Measurements from ENCODE around the gene ARHGAP20. TPM values are rescaled to one million over a fixed set of nuclear protein-coding genes. Genes with fewer than 3 reads are reported as not detected.

Gene ARHGAP20
- total and polyA plus RNA-seq, 9 donors: 1.1 to 5.6 (median 2.6) TPM

DNA sequence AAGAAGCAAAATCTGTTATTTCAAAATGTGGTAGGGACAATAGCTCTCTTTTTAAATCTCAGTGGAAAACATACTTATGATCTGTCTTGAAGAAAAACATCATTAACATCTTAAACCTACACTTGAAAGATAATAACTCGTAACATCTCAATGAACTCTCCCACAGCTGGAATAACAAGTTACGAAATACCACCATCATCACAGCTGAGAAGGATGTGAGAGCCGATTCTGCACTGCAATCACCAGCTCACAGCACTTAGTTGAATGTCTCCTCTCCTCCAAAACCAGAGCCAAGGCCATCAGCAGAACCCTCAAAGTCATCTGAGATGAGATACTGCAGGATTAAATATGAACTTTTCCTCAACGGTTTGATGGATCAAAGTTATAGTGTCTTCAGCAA lies 124.3 kb downstream of the ARHGAP20 start:
- Histone ChIP-seq H3K36me3 (no peaks in the 10 kb centered on the region), H3K27me3 (no peaks in the 10 kb centered on the region), H3K4me3 (no peak overlapping the region), H3K4me1 (ENCODE audit: insufficient read depth) (no peaks in the 10 kb centered on the region), H3K27ac (no peak overlapping the region), H3K9me3 (no peaks in the 10 kb centered on the region)
- WGBS, 3 donors: 29 to 68% (median 42%) methylated on average over 4 of the region's 4 CpGs
- intact Hi-C loops (cut with DNase I): no loop called here
- TF ChIP-seq EP300 (IDR thresholded peaks at IDR 0.05) (no peak), POLR2A (IDR thresholded peaks at IDR 0.05) (no peak)
- TF ChIP-seq, protein P1, sequence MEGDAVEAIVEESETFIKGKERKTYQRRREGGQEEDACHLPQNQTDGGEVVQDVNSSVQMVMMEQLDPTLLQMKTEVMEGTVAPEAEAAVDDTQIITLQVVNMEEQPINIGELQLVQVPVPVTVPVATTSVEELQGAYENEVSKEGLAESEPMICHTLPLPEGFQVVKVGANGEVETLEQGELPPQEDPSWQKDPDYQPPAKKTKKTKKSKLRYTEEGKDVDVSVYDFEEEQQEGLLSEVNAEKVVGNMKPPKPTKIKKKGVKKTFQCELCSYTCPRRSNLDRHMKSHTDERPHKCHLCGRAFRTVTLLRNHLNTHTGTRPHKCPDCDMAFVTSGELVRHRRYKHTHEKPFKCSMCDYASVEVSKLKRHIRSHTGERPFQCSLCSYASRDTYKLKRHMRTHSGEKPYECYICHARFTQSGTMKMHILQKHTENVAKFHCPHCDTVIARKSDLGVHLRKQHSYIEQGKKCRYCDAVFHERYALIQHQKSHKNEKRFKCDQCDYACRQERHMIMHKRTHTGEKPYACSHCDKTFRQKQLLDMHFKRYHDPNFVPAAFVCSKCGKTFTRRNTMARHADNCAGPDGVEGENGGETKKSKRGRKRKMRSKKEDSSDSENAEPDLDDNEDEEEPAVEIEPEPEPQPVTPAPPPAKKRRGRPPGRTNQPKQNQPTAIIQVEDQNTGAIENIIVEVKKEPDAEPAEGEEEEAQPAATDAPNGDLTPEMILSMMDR (IDR thresholded peaks at IDR 0.05): no peak
- no peak for DNase-seq

DNA sequence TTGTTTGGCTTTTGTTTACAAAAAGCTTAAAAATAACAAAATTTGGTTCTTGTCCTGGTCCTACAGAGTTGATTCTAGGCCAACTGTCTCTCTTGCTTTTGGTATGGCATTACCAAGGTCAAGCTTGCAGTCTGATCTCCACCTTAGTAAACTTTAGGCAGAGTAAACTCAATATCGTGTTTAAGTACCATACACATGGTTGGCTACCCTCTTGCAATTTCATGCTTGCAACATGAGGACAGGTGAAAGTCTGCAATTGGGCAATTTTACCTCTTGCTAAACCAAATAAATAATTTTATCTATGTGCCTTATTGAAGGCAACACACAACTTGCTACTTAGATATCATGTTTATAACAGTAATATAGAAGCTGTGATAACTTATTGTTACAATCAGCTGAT lies 125.1 kb downstream of the ARHGAP20 start:
- H3K9me3 ChIP-seq: no peaks in the 10 kb centered on the region
- no peak overlapping the region for H3K4me3 ChIP-seq
- no peak overlapping the region for H3K27ac ChIP-seq
- H3K36me3 ChIP-seq: no peaks in the 10 kb centered on the region
- no peaks in the 10 kb centered on the region for H3K4me1 ChIP-seq (ENCODE audit: insufficient read depth)
- WGBS, 3 donors: 90 to 97% (median 93%) methylated on average over 1 of the region's 1 CpG
- TF ChIP-seq, protein P1 (IDR thresholded peaks at IDR 0.05): no peak
- no peak for TF ChIP-seq EP300 (IDR thresholded peaks at IDR 0.05)
- TF ChIP-seq POLR2A (IDR thresholded peaks at IDR 0.05): no peak
- no peaks in the 10 kb centered on the region for H3K27me3 ChIP-seq
- intact Hi-C loops (cut with DNase I): no loop called here
- no peak for DNase-seq

DNA sequence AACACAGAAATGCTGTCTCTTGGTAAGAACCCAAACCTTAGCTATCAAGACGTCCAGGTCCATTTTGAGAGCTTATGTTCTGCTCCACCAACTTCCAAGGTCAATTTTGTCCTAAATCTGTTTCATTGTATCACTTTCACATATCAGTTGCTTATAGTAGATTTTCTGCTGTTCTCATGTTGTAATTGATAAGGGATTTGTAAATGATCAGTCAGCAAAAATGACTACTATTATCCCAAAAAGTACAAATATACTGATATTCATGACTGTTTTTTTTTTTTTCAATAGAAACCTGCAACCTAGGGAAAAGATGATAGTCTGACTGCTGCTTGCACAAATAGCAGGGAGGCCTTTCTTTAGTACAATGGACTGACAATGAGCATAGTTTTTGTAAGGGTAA lies 128.1 kb downstream of the ARHGAP20 start:
- no peaks in the 10 kb centered on the region for H3K27me3 ChIP-seq
- no peaks in the 10 kb centered on the region for H3K4me1 ChIP-seq (ENCODE audit: insufficient read depth)
- TF ChIP-seq POLR2A (IDR thresholded peaks at IDR 0.05): no peak
- TF ChIP-seq, protein P1 (IDR thresholded peaks at IDR 0.05): no peak
- TF ChIP-seq EP300 (IDR thresholded peaks at IDR 0.05): no peak
- no peak overlapping the region for H3K4me3 ChIP-seq
- DNase-seq: no peak
- H3K9me3 ChIP-seq: no peaks in the 10 kb centered on the region
- 17 to 50% (median 25%) methylated on average over 1 of the region's 1 CpG for WGBS, 3 donors
- H3K27ac ChIP-seq: no peak overlapping the region
- no peaks in the 10 kb centered on the region for H3K36me3 ChIP-seq
- intact Hi-C loops (cut with DNase I): no loop called here

DNA sequence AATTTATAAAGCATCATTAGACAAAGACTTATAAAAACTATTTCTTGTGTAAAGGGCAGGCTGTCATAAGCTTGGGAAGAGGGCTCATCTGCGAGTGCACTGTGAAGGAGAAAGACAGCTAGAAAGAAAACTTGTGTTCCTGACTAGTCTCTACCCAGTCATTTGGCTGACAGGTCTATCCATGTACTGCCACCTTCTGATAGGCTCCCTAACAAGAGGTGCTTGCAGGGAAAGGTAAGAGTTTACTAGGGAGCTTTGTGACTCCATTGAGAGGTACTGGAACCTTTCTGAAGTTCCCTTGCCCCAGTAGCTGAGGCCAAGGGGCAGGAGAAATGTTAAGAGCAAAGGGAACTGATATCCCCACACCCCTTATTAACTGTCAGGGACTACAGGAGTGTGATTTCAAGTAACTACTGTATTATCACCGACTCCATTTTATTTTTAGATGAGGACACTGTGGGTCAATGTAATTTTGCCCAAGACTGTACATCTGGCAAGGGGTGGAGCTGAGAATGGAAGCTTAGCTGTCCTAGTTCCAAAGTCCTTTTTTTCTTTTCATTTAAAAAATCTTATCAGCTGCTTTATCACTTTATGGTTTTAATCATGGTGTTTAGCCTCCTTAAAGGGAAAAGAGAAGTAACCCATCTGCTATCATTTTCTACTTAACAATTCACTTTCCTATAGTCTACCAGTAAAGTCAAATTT lies 129.4 kb downstream of the ARHGAP20 start:
- no peaks in the 10 kb centered on the region for H3K4me1 ChIP-seq (ENCODE audit: insufficient read depth)
- WGBS, 3 donors: 67 to 71% (median 68%) methylated on average over 2 of the region's 2 CpGs
- DNase-seq: no peak
- no peaks in the 10 kb centered on the region for H3K9me3 ChIP-seq
- H3K4me3 ChIP-seq: no peak overlapping the region
- no peaks in the 10 kb centered on the region for H3K27me3 ChIP-seq
- intact Hi-C loops (cut with DNase I): no loop called here
- H3K27ac ChIP-seq: no peak overlapping the region
- H3K36me3 ChIP-seq: no peaks in the 10 kb centered on the region
- TF ChIP-seq EP300 (IDR thresholded peaks at IDR 0.05) (no peak), POLR2A (IDR thresholded peaks at IDR 0.05) (no peak)
- TF ChIP-seq, protein P1 (IDR thresholded peaks at IDR 0.05): no peak

All from ovary (tissue), 9 donors.